WTC11 (cell line): Measurements from ENCODE around the gene SHISA6. TPM values are rescaled to one million over a fixed set of nuclear protein-coding genes. Genes with fewer than 3 reads are reported as not detected.

Source experiments
- ATAC-seq: fragments of 200-7000 bp; cut with Tn5 transposase; 2 replicates; pipeline ENCODE4 v1.10.0; 2021; ENCODE audit warnings: mild to moderate bottlenecking, moderate library complexity
- CTCF ChIA-PET: fragments of 300-600 bp; sonication (Branson Sonifier 250); formaldehyde crosslinking; loops from one replicate; lab custom pipeline; 2021; ENCODE audit warnings: antibody characterized with exemption; lab: Charles Lee
- POLR2A ChIA-PET: fragments of 350-600 bp; sonication (Branson Sonifier 250); formaldehyde crosslinking; loops from one replicate; lab custom pipeline; 2021; ENCODE audit warnings: antibody characterized with exemption; lab: Charles Lee
- DNase-seq: peaks from one replicate; pipeline ENCODE4 v3.0.0; 2021; ENCODE audit warnings: low spot score
- H3K27ac Mint-ChIP-seq: 2 replicates; pipeline ENCODE4 v1.8.0; 2021; ENCODE audit warnings: mixed read lengths
- H3K27me3 Mint-ChIP-seq: 2 replicates; pipeline ENCODE4 v1.8.0; 2021; ENCODE audit warnings: low read depth, mild to moderate bottlenecking, moderate library complexity, mixed read lengths
- H3K36me3 Mint-ChIP-seq: 2 replicates; pipeline ENCODE4 v1.8.0; 2021; ENCODE audit warnings: mixed read lengths
- H3K4me1 Mint-ChIP-seq: 2 replicates; pipeline ENCODE4 v1.8.0; 2022; ENCODE audit warnings: mixed read lengths
- H3K4me3 Mint-ChIP-seq: 2 replicates; pipeline ENCODE4 v1.8.0; 2021; ENCODE audit warnings: mild to moderate bottlenecking, moderate library complexity, mixed read lengths
- H3K9me3 Mint-ChIP-seq: 2 replicates; pipeline ENCODE4 v1.8.0; 2021; ENCODE audit warnings: mixed read lengths
- CREM ChIP-seq: sonication (generic); formaldehyde crosslinking; IDR thresholded peaks from 2 replicates; pipeline ENCODE4 v1.8.1; 2022; ENCODE audit warnings: mild to moderate bottlenecking, missing genetic modification reagents, moderate library complexity
- ETV6 ChIP-seq: sonication (generic); formaldehyde crosslinking; IDR thresholded peaks from 2 replicates; pipeline ENCODE4 v1.8.1; 2022; ENCODE audit warnings: mild to moderate bottlenecking, missing genetic modification reagents
- JAZF1 ChIP-seq: fragments of 250-450 bp; sonication (Bioruptor Pico); IDR thresholded peaks from 2 replicates; pipeline ENCODE4 v1.9.0; 2021; ENCODE audit warnings: moderate library complexity, mild to moderate bottlenecking, inconsistent platforms
- NFE2L1 ChIP-seq: sonication (generic); formaldehyde crosslinking; IDR thresholded peaks from 2 replicates; pipeline ENCODE4 v1.8.1; 2023; ENCODE audit warnings: missing genetic modification reagents
- NR1H2 ChIP-seq: sonication (generic); formaldehyde crosslinking; IDR thresholded peaks from 2 replicates; pipeline ENCODE4 v1.9.0; 2021; ENCODE audit warnings: mild to moderate bottlenecking, moderate library complexity, missing genetic modification reagents
- TEAD4 ChIP-seq: sonication (generic); formaldehyde crosslinking; IDR thresholded peaks from 2 replicates; pipeline ENCODE4 v1.8.0; 2022; ENCODE audit warnings: mild to moderate bottlenecking, missing genetic modification reagents
- ZNF219 ChIP-seq: sonication (generic); formaldehyde crosslinking; IDR thresholded peaks from 2 replicates; pipeline ENCODE4 v1.8.0; 2023; ENCODE audit warnings: missing genetic modification reagents, mild to moderate bottlenecking, borderline replicate concordance
- ZNF317 ChIP-seq: sonication (generic); formaldehyde crosslinking; IDR thresholded peaks from 2 replicates; pipeline ENCODE4 v1.8.1; 2023; ENCODE audit warnings: low read depth, mild to moderate bottlenecking, moderate library complexity, missing genetic modification reagents, borderline replicate concordance
- ZNF423 ChIP-seq: fragments of 250-450 bp; sonication (Bioruptor Pico); IDR thresholded peaks from 2 replicates; pipeline ENCODE4 v2.1.2; 2022; ENCODE audit warnings: mild to moderate bottlenecking, moderate library complexity
- total RNA-seq: library from RNA; stranded (reverse); gene quantifications from 3 replicates; pipeline ENCODE4 v1.2.3, GENCODE V29; 2021
- TF ChIP-seq, protein P1 (sequence below): sonication (generic); formaldehyde crosslinking; IDR thresholded peaks from 2 replicates; pipeline ENCODE4 v1.8.1; 2022; ENCODE audit warnings: low read depth, mild to moderate bottlenecking, moderate library complexity, missing genetic modification reagents, borderline replicate concordance
- TF ChIP-seq, protein P2 (sequence below): fragments of 250-450 bp; sonication (Bioruptor Pico); IDR thresholded peaks from 2 replicates; pipeline ENCODE4 v1.8.0; 2021; ENCODE audit warnings: mild to moderate bottlenecking
- TF ChIP-seq, protein P3 (sequence below): fragments of 250-450 bp; sonication (Bioruptor Pico); IDR thresholded peaks from 2 replicates; pipeline ENCODE4 v1.9.0; 2021; ENCODE audit warnings: mild to moderate bottlenecking
- TF ChIP-seq, protein P4 (sequence below): sonication (generic); formaldehyde crosslinking; IDR thresholded peaks from 2 replicates; pipeline ENCODE4 v1.8.0; 2023; ENCODE audit warnings: missing genetic modification reagents, mild to moderate bottlenecking, borderline replicate concordance
- TF ChIP-seq, protein P5 (sequence below): sonication (generic); formaldehyde crosslinking; IDR thresholded peaks from 2 replicates; pipeline ENCODE4 v1.8.0; 2022; ENCODE audit warnings: mild to moderate bottlenecking, missing genetic modification reagents
- TF ChIP-seq, protein P6 (sequence below): sonication (generic); formaldehyde crosslinking; IDR thresholded peaks from 2 replicates; pipeline ENCODE4 v1.8.1; 2023; ENCODE audit warnings: mild to moderate bottlenecking, missing genetic modification reagents

The SHISA6 gene
- total RNA-seq, 1 experiment from 2014 or later: 1.1 TPM

DNA sequence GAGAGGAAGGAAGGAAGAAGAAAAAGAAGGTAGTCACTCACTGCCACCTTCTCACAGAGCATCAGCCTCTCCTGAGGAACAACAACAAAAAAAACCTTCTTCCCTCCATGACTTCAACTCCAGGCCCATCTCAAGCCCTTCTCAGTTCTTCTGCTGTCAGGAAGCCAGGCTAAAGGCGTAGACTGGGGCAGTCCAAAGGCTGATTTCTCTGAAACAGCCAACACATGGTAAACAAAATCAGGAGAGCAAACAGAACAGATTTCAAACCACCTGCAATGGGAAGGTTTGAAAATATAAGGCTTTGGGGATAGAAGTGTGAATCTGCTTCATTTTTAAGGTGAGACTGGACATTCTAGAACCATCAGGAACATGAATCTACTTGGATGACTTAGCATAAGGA, 200.0 kb downstream of the SHISA6 start:
- Mint-ChIP-seq H3K9me3 (peaks cover 93% of the 10 kb centered on the region), H3K27me3 (peaks cover 14% of the 10 kb centered on the region)

More for the DNA sequence above, 200.0 kb downstream of the SHISA6 start:
- POLR2A ChIA-PET: no interaction called here
- Mint-ChIP-seq H3K4me3 (no peak overlapping the region), H3K36me3 (peaks cover 69% of the 10 kb centered on the region), H3K27ac (no peak overlapping the region), H3K4me1 (no peaks in the 10 kb centered on the region)
- TF ChIP-seq CREM (CRISPR knock-in tag): no peak
- TF ChIP-seq NFE2L1: no peak
- TF ChIP-seq, protein P1, sequence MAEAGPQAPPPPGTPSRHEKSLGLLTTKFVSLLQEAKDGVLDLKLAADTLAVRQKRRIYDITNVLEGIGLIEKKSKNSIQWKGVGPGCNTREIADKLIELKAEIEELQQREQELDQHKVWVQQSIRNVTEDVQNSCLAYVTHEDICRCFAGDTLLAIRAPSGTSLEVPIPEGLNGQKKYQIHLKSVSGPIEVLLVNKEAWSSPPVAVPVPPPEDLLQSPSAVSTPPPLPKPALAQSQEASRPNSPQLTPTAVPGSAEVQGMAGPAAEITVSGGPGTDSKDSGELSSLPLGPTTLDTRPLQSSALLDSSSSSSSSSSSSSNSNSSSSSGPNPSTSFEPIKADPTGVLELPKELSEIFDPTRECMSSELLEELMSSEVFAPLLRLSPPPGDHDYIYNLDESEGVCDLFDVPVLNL: no peak
- TF ChIP-seq, protein P2, sequence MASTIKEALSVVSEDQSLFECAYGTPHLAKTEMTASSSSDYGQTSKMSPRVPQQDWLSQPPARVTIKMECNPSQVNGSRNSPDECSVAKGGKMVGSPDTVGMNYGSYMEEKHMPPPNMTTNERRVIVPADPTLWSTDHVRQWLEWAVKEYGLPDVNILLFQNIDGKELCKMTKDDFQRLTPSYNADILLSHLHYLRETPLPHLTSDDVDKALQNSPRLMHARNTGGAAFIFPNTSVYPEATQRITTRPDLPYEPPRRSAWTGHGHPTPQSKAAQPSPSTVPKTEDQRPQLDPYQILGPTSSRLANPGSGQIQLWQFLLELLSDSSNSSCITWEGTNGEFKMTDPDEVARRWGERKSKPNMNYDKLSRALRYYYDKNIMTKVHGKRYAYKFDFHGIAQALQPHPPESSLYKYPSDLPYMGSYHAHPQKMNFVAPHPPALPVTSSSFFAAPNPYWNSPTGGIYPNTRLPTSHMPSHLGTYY: no peak
- TF ChIP-seq, protein P3, sequence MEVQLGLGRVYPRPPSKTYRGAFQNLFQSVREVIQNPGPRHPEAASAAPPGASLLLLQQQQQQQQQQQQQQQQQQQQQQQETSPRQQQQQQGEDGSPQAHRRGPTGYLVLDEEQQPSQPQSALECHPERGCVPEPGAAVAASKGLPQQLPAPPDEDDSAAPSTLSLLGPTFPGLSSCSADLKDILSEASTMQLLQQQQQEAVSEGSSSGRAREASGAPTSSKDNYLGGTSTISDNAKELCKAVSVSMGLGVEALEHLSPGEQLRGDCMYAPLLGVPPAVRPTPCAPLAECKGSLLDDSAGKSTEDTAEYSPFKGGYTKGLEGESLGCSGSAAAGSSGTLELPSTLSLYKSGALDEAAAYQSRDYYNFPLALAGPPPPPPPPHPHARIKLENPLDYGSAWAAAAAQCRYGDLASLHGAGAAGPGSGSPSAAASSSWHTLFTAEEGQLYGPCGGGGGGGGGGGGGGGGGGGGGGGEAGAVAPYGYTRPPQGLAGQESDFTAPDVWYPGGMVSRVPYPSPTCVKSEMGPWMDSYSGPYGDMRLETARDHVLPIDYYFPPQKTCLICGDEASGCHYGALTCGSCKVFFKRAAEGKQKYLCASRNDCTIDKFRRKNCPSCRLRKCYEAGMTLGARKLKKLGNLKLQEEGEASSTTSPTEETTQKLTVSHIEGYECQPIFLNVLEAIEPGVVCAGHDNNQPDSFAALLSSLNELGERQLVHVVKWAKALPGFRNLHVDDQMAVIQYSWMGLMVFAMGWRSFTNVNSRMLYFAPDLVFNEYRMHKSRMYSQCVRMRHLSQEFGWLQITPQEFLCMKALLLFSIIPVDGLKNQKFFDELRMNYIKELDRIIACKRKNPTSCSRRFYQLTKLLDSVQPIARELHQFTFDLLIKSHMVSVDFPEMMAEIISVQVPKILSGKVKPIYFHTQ (CRISPR knock-in tag): no peak
- TF ChIP-seq ZNF423: no peak
- no peak for TF ChIP-seq ZNF317 (CRISPR knock-in tag)
- TF ChIP-seq JAZF1 (CRISPR knock-in tag): no peak
- TF ChIP-seq, protein P4, sequence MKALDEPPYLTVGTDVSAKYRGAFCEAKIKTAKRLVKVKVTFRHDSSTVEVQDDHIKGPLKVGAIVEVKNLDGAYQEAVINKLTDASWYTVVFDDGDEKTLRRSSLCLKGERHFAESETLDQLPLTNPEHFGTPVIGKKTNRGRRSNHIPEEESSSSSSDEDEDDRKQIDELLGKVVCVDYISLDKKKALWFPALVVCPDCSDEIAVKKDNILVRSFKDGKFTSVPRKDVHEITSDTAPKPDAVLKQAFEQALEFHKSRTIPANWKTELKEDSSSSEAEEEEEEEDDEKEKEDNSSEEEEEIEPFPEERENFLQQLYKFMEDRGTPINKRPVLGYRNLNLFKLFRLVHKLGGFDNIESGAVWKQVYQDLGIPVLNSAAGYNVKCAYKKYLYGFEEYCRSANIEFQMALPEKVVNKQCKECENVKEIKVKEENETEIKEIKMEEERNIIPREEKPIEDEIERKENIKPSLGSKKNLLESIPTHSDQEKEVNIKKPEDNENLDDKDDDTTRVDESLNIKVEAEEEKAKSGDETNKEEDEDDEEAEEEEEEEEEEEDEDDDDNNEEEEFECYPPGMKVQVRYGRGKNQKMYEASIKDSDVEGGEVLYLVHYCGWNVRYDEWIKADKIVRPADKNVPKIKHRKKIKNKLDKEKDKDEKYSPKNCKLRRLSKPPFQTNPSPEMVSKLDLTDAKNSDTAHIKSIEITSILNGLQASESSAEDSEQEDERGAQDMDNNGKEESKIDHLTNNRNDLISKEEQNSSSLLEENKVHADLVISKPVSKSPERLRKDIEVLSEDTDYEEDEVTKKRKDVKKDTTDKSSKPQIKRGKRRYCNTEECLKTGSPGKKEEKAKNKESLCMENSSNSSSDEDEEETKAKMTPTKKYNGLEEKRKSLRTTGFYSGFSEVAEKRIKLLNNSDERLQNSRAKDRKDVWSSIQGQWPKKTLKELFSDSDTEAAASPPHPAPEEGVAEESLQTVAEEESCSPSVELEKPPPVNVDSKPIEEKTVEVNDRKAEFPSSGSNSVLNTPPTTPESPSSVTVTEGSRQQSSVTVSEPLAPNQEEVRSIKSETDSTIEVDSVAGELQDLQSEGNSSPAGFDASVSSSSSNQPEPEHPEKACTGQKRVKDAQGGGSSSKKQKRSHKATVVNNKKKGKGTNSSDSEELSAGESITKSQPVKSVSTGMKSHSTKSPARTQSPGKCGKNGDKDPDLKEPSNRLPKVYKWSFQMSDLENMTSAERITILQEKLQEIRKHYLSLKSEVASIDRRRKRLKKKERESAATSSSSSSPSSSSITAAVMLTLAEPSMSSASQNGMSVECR (CRISPR knock-in tag): no peak
- TF ChIP-seq, protein P5, sequence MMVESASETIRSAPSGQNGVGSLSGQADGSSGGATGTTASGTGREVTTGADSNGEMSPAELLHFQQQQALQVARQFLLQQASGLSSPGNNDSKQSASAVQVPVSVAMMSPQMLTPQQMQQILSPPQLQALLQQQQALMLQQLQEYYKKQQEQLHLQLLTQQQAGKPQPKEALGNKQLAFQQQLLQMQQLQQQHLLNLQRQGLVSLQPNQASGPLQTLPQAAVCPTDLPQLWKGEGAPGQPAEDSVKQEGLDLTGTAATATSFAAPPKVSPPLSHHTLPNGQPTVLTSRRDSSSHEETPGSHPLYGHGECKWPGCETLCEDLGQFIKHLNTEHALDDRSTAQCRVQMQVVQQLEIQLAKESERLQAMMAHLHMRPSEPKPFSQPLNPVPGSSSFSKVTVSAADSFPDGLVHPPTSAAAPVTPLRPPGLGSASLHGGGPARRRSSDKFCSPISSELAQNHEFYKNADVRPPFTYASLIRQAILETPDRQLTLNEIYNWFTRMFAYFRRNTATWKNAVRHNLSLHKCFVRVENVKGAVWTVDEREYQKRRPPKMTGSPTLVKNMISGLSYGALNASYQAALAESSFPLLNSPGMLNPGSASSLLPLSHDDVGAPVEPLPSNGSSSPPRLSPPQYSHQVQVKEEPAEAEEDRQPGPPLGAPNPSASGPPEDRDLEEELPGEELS: no peak
- TF ChIP-seq ETV6 (CRISPR knock-in tag): no peak
- no peak for TF ChIP-seq NR1H2 (CRISPR knock-in tag)
- TF ChIP-seq, protein P6, sequence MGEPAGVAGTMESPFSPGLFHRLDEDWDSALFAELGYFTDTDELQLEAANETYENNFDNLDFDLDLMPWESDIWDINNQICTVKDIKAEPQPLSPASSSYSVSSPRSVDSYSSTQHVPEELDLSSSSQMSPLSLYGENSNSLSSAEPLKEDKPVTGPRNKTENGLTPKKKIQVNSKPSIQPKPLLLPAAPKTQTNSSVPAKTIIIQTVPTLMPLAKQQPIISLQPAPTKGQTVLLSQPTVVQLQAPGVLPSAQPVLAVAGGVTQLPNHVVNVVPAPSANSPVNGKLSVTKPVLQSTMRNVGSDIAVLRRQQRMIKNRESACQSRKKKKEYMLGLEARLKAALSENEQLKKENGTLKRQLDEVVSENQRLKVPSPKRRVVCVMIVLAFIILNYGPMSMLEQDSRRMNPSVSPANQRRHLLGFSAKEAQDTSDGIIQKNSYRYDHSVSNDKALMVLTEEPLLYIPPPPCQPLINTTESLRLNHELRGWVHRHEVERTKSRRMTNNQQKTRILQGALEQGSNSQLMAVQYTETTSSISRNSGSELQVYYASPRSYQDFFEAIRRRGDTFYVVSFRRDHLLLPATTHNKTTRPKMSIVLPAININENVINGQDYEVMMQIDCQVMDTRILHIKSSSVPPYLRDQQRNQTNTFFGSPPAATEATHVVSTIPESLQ (CRISPR knock-in tag): no peak
- no peak for TF ChIP-seq TEAD4 (CRISPR knock-in tag)
- TF ChIP-seq ZNF219 (CRISPR knock-in tag): no peak
- ATAC-seq (no peak), DNase-seq (no peak)
- CTCF ChIA-PET: no interaction called here
